ENCODE results near the gene ADA.

DNA sequence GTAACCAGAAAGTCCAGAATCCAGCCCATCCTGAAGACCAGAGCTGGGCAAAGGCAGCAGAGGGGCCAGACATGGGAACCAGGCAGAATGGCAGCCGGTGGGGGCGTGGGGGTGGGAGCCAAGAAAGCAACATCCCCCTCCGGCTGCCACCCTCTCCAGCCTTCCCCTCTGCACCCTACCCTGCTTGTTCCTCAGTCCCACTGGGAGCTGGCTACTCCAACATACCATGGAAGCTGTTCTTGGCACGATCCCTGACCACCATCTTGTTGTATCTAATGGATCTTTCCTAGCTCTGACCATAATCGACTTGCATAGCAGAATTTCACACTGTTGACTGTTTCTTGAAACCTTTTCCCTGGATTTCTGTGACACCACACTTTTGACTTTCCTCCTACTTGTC, 30.2 kb downstream of the ADA start:
- TF ChIP-seq EZH2 (IDR thresholded peaks at IDR 0.05; ENCODE audit: insufficient read depth, poor library complexity, severe bottlenecking) (no peak), EZH2phosphoT487 (IDR thresholded peaks at IDR 0.05; ENCODE audit: insufficient read depth, low read depth) (no peak)

Data from GM23248 (cell line).